GM18873 (cell line): ENCODE data around the gene EFNB2.

Experiments
- ATAC-seq: cut with Tn5 transposase; IDR thresholded peaks from one replicate; pipeline ENCODE4 v1.9.1; 2021; ENCODE audit warnings: mild to moderate bottlenecking, moderate library complexity, moderate number of reproducible peaks; ENCODE audit not compliant: unreplicated experiment, low FRiP score

The EFNB2 gene

DNA sequence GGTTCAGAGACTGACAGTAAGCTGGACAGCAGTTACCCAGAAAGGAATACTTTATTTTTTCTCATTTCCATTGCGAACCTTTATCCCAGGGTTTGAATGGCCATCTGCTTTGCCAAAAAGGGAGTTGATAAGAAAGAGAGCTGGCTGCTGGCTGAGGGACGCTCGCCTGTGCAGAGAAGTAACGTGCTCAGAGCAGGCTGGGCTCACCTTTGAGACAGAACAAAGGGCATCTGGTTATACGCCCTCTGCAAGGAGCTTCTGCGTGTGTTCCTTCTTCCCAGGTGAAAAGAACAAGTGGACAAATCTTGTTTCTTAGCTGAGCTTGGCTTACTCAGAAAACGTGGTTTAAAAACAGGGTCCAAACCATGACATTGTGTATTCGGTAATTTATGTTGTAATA lies 47.4 kb downstream of the EFNB2 start:
- no peak for ATAC-seq

DNA sequence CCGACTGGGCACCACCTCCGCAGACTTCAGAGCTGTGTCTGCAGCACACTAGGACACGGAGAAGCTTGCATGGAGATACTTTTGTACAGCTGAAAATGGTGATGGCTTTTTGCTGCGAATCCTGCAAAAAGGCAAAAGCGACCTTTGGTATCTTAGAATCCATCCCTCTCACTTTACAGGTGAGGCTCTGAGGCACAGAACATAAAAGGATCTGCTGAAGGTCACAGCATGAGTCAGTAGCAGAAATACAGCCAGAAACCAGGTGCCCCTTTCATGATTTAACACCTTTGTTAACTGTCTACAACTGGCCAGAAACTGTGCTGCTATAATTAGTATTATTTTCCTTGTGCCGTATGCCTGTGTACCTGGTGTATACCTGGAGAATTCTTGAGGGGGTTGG lies 48.3 kb downstream of the EFNB2 start:
- ATAC-seq, result no peak

DNA sequence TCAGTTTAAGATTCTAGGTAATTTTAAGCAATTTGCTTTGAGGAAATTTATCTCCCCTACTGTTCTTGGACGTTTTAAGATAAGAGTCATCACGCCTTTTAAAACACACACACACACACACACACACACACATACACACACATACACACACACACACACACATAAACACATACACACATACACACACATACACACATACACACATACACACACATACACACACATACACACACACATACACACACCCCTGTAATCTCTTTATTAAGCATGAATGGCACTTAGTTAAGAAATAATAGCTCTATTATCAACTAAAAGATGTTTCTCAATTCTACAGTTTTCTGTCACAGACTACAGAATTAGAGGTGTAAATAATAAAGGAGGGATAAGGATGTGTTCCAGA lies 49.2 kb downstream of the EFNB2 start:
- no peak for ATAC-seq

DNA sequence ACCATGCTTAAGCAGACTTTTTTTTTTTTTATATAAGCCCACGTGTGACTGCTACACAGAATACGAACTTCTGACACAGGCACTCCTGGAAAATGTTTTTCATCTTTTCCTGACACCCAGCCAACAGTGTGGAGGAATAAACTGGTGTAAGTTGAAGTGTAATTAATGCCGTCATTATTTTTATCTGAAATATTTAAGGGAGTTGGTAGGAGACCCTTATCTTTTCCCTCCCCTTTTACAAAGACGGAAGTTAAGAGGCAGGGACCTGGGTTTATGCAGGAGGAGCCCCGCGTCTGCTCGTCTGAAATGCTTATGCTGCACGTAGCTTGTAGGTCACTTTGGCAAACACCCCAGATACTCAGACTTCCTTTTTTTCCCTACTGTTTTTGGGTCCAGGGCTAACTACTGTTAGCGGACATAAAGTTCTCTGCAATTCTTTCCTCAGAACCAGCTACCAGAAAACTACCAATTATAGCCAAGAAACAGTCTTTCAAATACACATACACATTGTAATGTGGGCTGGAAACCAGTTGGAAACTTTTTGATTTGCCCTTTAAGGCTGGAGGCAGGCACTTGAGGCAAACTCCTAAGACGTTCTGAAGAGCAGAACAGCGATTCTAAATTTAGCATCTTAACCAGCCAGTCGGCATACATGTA lies 50.8 kb downstream of the EFNB2 start:
- ATAC-seq, result no peak

DNA sequence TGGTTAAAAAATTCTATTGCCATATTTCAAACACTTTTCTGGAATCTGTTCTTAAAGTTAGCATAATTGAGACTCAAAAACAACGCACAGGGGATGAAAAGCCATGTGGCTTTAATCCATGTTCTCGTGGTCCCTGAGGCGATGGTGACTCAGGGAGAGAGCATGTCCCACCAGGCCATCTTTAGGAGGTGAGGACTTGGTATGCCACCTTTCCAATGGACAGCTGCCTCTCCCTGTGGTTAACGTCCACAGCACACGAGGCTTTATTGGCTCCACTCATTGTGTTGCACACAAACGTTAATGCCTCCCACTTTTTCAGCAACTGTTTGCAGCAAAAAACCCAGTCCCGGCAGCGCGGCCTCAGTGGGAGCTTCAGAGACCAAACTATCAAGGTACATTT lies 51.4 kb downstream of the EFNB2 start:
- no peak for ATAC-seq

GRCh38 chr13:106481919-106482318 lies 53.5 kb downstream of the EFNB2 start:
- ATAC-seq, result no peak

DNA sequence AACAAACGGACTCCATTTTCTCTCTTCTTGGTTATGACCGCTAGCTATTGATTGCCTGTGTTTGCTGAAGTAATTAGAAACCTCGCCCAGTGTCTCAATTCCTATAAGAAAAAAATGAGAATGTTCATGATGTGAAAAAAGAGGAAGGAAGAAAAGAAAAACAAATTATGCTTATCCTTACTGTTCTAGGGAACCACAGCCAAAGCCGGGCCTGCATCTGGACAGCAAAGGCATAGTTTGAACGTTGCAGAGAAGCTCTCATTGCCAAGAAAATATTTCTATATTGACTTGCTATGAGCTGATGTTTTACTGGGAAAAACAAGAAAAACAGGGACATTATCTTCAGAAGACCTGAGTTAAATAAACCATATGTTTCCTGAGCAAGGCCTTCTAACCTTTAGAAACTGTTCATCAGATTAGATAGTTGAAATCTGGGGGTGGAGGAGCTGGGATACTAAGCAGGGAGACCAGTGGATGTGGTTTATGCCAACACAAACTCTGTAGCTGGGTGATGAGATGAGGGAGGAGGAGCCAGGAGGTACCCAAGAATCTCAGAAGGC lies 55.0 kb downstream of the EFNB2 start:
- no peak for ATAC-seq

GRCh38 chr13:106479929-106480328 lies 55.5 kb downstream of the EFNB2 start:
- ATAC-seq, result no peak

DNA sequence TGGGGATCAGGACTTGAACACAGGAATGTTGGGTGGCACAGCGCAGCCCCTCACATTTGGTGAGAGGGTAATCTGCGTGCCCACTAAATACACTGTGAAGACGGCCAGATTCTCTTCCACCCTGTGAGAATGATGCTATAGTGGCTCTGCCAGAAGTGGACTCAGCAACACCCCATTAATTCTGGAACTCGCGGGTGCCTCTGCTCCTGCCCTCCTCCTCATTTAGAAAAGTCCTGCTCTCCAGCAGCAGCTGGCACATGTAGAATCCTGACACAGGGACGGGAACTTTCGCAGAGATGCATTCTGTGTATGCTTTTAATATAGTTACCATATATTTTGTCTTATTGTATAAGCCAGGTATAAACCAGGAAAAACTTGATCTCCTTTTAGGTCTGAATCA lies 57.3 kb downstream of the EFNB2 start:
- no peak for ATAC-seq

- no peak for ATAC-seq
These were observed 58.2 kb downstream of the EFNB2 start for GRCh38 chr13:106477303-106477702.

- no peak for ATAC-seq
These were observed 59.6 kb downstream of the EFNB2 start for GRCh38 chr13:106475852-106476251.

DNA sequence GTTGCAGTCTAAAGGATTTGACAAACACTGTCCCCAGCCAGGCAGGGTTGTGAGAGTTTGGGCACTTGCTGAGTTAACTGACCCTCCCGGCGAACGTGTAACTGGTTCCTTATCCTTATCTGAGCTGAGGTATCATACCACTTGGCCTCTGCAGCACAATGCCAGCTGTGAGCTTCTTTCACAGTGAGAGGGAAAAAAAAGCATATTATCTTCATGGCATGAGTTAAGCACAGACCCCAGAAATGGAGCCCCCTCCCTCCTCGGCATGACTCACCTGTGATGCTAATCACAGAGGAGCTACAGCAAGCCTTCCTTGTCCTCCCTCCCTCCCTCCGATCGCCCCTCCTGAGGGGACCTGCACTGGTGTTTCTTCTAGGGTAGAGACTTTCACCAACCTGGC lies 60.5 kb downstream of the EFNB2 start:
- no peak for ATAC-seq

DNA sequence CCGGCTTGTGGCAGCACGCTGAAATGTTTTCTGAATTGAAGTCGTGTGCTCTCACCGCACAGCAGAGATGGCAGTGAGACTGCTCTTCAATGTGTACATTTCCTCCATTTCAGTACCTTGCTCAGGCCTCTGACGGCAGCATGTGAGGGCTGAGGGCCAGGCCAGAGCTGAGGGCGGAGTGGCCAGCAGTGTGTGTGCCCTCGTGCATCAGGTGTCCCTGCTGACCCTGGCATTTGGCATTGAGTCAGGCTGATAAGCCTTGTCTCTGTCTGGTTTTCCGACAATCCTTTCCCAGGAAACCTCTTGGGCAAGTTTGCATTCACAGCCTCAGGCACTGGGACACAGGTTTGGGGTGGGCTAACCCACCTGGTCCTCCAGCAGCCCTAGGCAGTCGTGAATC lies 62.3 kb downstream of the EFNB2 start:
- no peak for ATAC-seq

DNA sequence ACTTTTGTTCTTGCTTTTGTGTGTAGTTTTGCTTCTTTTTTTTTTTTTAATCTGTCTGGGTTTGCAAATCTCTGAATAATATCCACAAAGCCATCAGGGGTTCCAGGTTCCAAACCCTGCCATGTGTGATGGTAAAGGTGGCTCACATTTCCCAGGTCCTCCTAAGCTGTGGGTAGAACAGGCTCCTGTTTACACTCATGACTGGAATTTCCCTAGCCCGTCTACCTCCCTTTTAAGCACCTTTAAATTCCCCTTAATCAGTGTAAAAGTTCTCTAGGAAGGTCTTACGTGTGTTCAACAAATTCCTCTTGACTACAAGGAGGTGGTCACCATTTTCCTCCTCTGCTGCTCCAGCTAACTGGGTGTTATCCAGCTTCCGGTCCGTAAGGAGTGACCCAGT lies 62.8 kb downstream of the EFNB2 start:
- no peak for ATAC-seq

DNA sequence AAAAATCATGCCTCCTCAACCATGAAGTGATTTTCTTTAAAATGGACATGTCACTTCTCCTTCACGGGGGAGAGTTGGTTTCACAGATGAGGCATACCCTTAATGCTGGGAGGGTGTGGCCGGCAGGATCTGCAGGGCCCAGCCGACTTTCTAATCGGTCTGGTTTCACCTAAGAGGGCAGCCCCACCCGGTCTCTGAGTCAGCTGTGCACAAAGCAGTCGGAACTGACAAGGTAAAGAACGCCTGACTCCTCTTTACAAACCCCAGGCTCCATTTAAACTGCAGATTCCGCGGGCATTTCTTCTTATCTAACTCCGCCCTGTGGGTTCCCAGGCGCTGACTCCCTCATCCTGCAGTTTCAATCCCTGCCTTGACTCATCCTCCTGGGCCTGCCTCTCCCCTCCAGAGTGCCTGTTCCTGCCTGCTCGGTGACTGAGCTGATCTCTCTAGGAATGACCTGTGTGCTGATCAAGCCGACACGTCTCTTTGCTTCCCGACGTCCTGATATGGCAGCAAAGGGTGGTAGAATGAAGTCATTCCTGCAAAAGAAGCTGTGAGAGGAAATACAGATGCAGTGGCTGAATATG lies 63.4 kb downstream of the EFNB2 start:
- no peak for ATAC-seq

DNA sequence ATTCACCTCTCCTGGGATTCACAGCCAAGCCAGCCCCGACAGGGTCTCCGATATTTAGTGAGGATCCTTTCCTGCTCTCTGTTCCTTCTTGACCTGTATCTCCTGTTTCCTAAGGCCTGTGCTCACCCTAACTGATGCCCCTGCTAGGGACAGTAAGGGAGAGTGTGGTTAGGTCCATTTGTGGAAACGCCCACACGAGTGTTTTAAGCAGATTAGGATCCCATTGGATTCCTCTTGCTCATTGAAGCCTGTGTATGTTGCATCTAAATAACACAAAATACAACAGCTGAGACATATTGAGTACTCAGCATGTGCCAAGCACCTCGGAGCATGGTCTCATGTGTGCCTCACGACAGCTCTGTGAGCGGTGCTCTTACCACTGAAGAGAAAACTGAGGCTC lies 64.9 kb downstream of the EFNB2 start:
- ATAC-seq, result no peak

GRCh38 chr13:106468744-106469590 lies 66.5 kb downstream of the EFNB2 start:
- no peak for ATAC-seq

DNA sequence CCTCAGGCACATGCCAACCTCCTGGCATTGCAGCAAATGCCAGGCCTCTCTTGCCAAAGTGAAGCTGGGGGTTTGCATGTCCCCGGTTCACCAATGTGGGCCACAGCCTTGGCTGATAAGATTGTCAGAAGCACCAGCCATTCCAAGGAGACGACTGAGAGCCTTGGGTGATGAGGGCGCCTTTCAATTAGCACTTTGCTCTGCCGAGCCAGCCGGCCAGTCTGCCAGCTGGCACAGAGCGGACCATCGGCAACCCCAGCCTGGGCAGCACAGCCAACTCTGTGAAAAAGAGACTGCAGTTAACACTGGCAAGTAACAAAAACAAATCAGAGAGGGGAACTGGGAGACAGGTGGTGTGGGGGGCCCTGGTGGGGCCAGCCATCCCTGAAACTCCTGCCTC lies 67.3 kb downstream of the EFNB2 start:
- ATAC-seq, result no peak

DNA sequence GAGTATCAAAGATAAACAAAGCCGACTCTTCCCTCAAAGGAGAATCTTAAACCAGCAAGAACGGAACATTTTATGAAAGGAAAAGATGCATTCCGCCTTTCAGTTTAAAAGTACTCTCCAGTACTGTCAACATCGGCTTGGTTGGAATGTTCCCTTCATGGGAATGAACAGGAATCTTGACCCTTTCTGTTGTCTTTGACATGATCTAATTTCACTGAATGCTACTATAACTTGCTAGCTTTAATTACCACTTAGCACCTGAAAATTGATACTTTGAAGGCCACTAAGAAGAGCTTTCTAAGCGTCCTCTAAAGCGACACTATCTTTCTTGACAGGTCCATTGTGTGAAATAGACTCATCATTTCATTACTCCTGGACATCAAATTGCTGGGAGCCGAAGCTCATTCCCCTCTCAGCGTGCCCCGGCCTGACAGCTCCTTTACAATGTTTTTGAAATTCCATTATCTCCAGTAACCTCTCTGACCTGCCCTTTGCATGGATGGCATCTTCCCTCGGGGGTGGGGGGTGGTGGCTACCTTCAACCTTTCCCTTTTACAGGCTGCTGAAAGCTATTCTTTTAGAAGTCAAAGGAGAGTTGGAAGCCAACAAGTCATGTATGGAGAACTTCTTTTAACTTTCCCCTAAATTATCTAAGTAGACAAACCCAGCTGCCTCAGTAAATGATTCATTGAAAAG lies 67.9 kb downstream of the EFNB2 start:
- no peak for ATAC-seq

DNA sequence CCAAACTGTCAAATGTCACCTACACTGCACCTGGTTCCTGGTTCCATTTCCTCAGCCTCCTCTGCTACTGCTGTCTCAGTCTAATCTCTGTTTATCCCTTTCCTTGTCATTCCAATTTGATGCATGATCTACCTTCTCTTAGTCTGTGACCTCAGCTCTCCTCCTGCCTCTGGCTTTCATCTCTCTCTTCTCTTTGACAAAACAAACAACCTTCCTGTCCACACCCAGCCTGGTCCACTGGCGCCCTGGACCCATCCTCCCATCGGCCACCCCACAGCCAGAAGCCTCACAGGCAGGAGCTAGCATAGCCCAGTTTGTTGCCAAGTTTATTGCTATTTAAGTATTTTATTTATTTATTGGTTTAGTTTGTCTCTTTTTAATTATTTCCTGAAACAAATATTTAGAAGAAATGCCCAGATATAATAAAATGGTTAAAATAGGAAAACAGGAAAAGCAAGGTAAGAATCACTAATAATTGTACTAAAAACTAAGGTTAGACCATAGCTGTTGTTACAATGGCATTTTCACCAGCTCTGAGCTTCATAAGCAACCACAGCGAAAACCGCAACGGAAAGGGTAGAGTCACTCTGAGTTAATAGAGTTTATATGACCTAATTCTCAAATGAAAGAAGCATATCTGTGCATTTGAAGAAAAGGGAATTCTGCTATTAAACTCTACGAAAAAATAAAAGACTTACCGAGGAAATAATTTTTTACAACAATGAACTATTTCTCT lies 68.6 kb downstream of the EFNB2 start:
- ATAC-seq, result no peak
